Gastrocnemius medialis (tissue), 4 donors: Measurements from ENCODE around the gene CCL1.

ENCODE experiments used
- CTCF ChIP-seq, 5 experiments: fragments of 450-650 bp in 3 of 5; fragments of 200-600 bp in 2 of 5; sonication (generic) in 2 of 5; IDR thresholded peaks in 4 of 5; conservative IDR thresholded peaks in 1 of 5; 1 replicate in 4 of 5; 2 replicates in 1 of 5; pipeline ENCODE4 v1.5.1; 2016 to 2019; ENCODE audit warnings: antibody characterized with exemption in 5 of 5, mild to moderate bottlenecking in 3 of 5, moderate library complexity in 3 of 5
- POLR2A ChIP-seq, 2 donors: fragments of 450-650 bp; IDR thresholded peaks; one replicate each; pipeline ENCODE4 v1.6.1; 2017; ENCODE audit warnings: antibody characterized with exemption in 2 of 2, mild to moderate bottlenecking in 2 of 2, moderate library complexity in 2 of 2

DNA sequence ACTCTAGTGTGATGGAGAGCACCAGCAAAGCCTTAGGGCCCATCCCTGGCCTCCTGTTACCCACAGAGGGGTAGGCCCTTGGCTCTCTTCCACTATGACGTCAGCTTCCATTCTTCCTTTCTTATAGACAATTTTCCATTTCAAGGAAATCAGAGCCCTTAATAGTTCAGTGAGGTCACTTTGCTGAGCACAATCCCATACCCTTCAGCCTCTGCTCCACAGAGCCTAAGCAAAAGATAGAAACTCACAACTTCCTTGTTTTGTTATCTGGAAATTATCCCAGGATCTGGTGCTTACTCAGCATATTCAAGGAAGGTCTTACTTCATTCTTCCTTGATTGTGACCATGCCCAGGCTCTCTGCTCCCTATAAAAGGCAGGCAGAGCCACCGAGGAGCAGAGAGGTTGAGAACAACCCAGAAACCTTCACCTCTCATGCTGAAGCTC is 44.0 kb downstream of the CCL1 start, which contains the start of gene CCL8:
- no peak for TF ChIP-seq CTCF (IDR thresholded peaks at IDR 0.05 in 4 of 5, conservative IDR thresholded peaks at IDR 0.05 in 1 of 5)
- no peak for TF ChIP-seq POLR2A (IDR thresholded peaks at IDR 0.05)
